Measurements from ENCODE around the gene HPX.

HPX gene

DNA sequence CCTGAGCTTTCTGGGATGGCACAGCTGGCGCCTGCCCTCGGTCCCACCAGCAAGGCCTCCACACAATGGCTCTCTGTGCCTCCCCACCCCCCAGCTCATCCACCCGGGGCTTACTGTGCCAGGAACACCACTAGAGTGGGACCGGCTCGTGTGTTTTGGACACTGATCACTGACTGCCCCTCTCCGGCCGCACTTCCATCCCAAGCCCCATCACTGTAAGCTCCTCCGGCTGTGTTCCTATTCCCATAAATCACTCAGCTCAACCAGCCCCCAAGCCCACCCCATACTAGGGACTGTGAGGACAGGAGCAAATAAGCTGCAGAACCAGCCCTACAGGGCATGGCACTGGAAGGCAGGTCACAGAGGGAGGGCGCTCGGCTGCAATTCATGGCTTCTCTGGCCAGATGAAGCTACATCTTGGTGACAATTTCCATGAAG lies 29.2 kb downstream of the HPX start:
- H3K4me3 ChIP-seq (ENCODE audit: low read length) = no peak overlapping the region
- no peak overlapping the region for H3K4me2 ChIP-seq (ENCODE audit: low read length)
- TF ChIP-seq, protein P1, sequence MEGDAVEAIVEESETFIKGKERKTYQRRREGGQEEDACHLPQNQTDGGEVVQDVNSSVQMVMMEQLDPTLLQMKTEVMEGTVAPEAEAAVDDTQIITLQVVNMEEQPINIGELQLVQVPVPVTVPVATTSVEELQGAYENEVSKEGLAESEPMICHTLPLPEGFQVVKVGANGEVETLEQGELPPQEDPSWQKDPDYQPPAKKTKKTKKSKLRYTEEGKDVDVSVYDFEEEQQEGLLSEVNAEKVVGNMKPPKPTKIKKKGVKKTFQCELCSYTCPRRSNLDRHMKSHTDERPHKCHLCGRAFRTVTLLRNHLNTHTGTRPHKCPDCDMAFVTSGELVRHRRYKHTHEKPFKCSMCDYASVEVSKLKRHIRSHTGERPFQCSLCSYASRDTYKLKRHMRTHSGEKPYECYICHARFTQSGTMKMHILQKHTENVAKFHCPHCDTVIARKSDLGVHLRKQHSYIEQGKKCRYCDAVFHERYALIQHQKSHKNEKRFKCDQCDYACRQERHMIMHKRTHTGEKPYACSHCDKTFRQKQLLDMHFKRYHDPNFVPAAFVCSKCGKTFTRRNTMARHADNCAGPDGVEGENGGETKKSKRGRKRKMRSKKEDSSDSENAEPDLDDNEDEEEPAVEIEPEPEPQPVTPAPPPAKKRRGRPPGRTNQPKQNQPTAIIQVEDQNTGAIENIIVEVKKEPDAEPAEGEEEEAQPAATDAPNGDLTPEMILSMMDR (IDR thresholded peaks at IDR 0.05; ENCODE audit: low read depth, low read length) = no peak
- TF ChIP-seq EZH2phosphoT487 (IDR thresholded peaks at IDR 0.05; ENCODE audit: low read depth) = no peak
- no peaks in the 10 kb centered on the region for H3K27me3 ChIP-seq (ENCODE audit: low read depth, low read length)
- H3K4me1 ChIP-seq (ENCODE audit: low read length) = peaks cover 8% of the 10 kb centered on the region; the same call in 1 of the 2 replicates
- H3K36me3 ChIP-seq (replicated peaks; ENCODE audit: low read depth, low read length) = no peaks in the 10 kb centered on the region
- no peak overlapping the region for H3K27ac ChIP-seq (ENCODE audit: low read length)
- H3K9ac ChIP-seq (ENCODE audit: low read length) = no peak overlapping the region
- H3K9me3 ChIP-seq (ENCODE audit: insufficient read depth, low read length) = no peaks in the 10 kb centered on the region
- no peak overlapping the region for H2AFZ ChIP-seq (ENCODE audit: low read depth, low read length)
- H4K20me1 ChIP-seq (ENCODE audit: insufficient read depth, low read length) = no peaks in the 10 kb centered on the region
- H3K79me2 ChIP-seq (ENCODE audit: low read length) = no peaks in the 10 kb centered on the region

DNA sequence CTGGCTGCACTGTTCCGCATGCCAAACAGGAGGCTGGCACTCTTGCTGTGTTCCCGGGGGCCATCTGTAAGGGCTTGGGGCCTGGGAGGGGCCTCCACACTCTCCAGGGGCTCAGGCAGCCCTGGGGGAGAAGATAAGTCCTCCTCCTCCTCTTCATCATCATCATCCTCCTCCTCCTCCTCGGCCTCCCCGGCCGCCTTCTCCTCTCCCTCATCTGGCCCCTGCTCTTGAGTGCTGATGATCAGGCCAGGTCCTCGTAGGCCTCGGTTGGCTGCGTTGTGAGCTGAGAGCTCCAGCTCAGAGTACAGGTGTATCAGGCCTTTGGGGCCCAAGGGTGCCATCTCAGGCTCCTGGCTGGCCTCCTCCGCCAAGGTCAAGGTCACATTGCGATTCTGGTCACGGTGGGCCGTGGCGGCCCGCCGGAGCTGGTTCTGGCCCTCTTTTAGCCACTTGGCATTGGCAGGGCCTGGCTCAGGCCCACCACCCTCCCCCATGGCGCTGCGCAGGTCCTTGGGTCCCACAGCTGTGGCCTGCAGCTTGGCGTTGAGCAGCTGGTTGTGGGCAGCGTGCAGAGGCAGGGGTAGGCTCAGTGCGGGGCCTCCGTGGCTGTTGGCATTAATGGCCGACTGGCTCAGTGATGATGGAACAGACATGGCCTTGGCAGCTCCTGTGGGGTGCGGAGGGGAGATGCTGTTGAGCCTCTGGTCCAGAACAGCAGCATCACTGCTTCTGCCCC lies 29.9 kb downstream of the HPX start:
- TF ChIP-seq, protein P1 (IDR thresholded peaks at IDR 0.05; ENCODE audit: low read depth, low read length) = no peak
- no peak for TF ChIP-seq EZH2phosphoT487 (IDR thresholded peaks at IDR 0.05; ENCODE audit: low read depth)
- H3K9ac ChIP-seq (ENCODE audit: low read length) = no peak overlapping the region

GRCh38 chr11:6406370-6406769 lies 34.4 kb downstream of the HPX start:
- no peaks in the 10 kb centered on the region for H3K27me3 ChIP-seq (ENCODE audit: low read depth, low read length)
- TF ChIP-seq EZH2phosphoT487 (IDR thresholded peaks at IDR 0.05; ENCODE audit: low read depth) = no peak
- TF ChIP-seq, protein P1 (IDR thresholded peaks at IDR 0.05; ENCODE audit: low read depth, low read length) = no peak
- no peak overlapping the region for H3K9ac ChIP-seq (ENCODE audit: low read length)
- no peaks in the 10 kb centered on the region for H3K9me3 ChIP-seq (ENCODE audit: insufficient read depth, low read length)
- H3K27ac ChIP-seq (ENCODE audit: low read length) = no peak overlapping the region
- no peaks in the 10 kb centered on the region for H4K20me1 ChIP-seq (ENCODE audit: insufficient read depth, low read length)
- H3K4me3 ChIP-seq (ENCODE audit: low read length) = no peak overlapping the region
- H3K79me2 ChIP-seq (ENCODE audit: low read length) = no peaks in the 10 kb centered on the region
- no peaks in the 10 kb centered on the region for H3K36me3 ChIP-seq (replicated peaks; ENCODE audit: low read depth, low read length)
- no peak overlapping the region for H3K4me2 ChIP-seq (ENCODE audit: low read length)
- H3K4me1 ChIP-seq (ENCODE audit: low read length) = peaks cover 26% of the 10 kb centered on the region
- H2AFZ ChIP-seq (ENCODE audit: low read depth, low read length) = no peak overlapping the region

More for the DNA sequence above, 29.9 kb downstream of the HPX start:
- no peaks in the 10 kb centered on the region for H4K20me1 ChIP-seq (ENCODE audit: insufficient read depth, low read length)
- H3K27me3 ChIP-seq (ENCODE audit: low read depth, low read length) = no peaks in the 10 kb centered on the region
- H3K4me3 ChIP-seq (ENCODE audit: low read length) = no peak overlapping the region
- H2AFZ ChIP-seq (ENCODE audit: low read depth, low read length) = no peak overlapping the region
- no peaks in the 10 kb centered on the region for H3K9me3 ChIP-seq (ENCODE audit: insufficient read depth, low read length)
- H3K4me2 ChIP-seq (ENCODE audit: low read length) = no peak overlapping the region
- no peaks in the 10 kb centered on the region for H3K36me3 ChIP-seq (replicated peaks; ENCODE audit: low read depth, low read length)
- H3K27ac ChIP-seq (ENCODE audit: low read length) = no peak overlapping the region
- H3K79me2 ChIP-seq (ENCODE audit: low read length) = no peaks in the 10 kb centered on the region
- H3K4me1 ChIP-seq (ENCODE audit: low read length) = peaks cover 8% of the 10 kb centered on the region; the same call in 1 of the 2 replicates

DNA sequence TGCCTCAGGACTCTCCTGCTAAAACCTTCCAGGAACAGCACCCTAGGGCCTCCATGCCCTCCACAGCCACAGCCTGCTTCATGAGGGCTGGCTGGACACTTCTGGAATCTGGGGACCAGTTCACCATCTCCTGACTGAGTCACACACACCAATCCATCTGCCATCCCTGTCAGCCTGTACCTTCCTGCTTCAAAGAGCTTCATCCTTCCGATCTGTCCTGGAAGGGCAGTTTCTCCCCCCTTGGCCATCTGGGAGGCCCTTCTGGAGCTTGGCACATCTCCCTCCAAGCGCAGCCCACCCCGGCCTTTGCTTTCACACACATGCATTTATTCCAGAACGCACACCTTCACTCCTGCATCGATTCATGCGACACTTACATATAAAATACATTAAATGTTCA lies 34.9 kb downstream of the HPX start:
- TF ChIP-seq, protein P1 (IDR thresholded peaks at IDR 0.05; ENCODE audit: low read depth, low read length) = no peak
- Histone ChIP-seq H3K27ac (ENCODE audit: low read length) (no peak overlapping the region), H3K4me3 (ENCODE audit: low read length) (no peak overlapping the region), H3K9ac (ENCODE audit: low read length) (no peak overlapping the region), H3K36me3 (replicated peaks; ENCODE audit: low read depth, low read length) (no peaks in the 10 kb centered on the region), H2AFZ (ENCODE audit: low read depth, low read length) (no peak overlapping the region), H3K4me1 (ENCODE audit: low read length) (peaks cover 28% of the 10 kb centered on the region), H3K9me3 (ENCODE audit: insufficient read depth, low read length) (no peaks in the 10 kb centered on the region), H4K20me1 (ENCODE audit: insufficient read depth, low read length) (no peaks in the 10 kb centered on the region), H3K4me2 (ENCODE audit: low read length) (no peak overlapping the region), H3K79me2 (ENCODE audit: low read length) (no peaks in the 10 kb centered on the region), H3K27me3 (ENCODE audit: low read depth, low read length) (no peaks in the 10 kb centered on the region)
